Measurements from ENCODE around the gene PLCL1.
"Not testable (repeated sequence)": the region's sequence is repeated elsewhere in the genome, so short reads cannot be mapped to it uniquely, and the experiment has no call there.

PLCL1 gene

DNA sequence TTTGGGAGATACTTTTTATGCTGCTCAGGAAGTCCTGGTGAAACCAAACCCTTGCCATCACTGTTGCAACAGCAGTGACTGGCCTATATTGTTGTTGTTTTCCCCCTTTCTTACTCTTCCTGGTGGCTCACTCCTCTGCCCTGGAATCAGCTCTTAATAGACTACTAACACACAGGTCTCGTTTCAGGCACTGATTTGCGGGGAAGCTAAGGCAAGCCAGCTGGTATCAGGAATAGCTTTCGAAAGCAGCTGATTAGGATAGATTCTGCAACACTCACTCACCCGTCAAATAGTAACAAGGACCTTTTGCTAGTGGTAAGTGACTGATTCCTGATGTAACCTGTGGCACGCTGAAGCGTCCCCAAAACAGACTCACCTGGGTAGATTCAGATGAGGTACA is 360.4 kb downstream of the PLCL1 start:
- no peak for DNase-seq
- in situ Hi-C loops (cut with MboI; ENCODE audit: low pct_unique_long_range_greater_than_20kb, low sequenced_read_pairs): no loop called here

- in situ Hi-C loops (cut with MboI; ENCODE audit: low pct_unique_long_range_greater_than_20kb, low sequenced_read_pairs): no loop called here
- DNase-seq: no peak
Measured at GRCh38 chr2:198165289-198165688, 360.9 kb downstream of the PLCL1 start.

DNA sequence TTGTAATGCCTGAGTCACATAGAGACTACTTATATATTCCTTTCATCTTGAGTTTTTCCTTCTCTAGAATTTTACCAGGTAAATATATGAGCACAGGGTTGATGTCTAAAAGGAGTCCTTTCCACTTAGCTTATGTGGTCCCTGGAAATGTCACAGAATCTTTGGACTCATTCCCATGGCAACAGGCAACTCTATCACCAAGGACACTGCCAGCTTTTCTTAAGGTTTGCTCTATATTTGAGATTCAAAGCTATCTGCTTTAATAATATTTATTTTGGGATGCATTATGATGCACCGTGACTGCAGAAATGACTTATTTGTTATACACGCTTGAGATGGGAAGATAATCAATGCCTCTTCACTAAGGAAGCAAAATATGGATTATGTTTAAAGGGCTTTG is 363.0 kb downstream of the PLCL1 start:
- no peak for DNase-seq
- in situ Hi-C loops (cut with MboI; ENCODE audit: low pct_unique_long_range_greater_than_20kb, low sequenced_read_pairs): no loop called here

DNA sequence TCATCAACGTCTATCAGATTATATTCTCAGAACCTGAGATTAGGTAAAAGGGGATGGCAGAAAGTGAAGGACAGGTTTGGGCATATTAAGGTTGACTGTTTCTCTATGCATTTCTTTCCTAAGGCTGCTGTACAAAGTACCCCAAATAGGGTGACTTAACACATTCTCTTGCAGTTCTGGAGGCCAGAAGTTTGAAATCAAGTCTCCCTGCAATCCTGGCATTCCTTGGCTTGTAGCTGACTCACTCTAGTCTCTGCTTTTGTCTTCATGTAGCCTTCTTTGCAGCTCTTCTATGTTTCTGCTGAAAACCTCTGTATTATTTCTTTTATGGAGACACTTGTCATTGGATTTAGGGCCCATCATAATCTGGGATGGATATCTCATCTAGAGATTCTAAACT is 364.3 kb downstream of the PLCL1 start:
- in situ Hi-C loops (cut with MboI; ENCODE audit: low pct_unique_long_range_greater_than_20kb, low sequenced_read_pairs): no loop called here
- DNase-seq: no peak

GRCh38 chr2:198173242-198173641 is 368.8 kb downstream of the PLCL1 start:
- no peak for DNase-seq
- in situ Hi-C loops (cut with MboI; ENCODE audit: low pct_unique_long_range_greater_than_20kb, low sequenced_read_pairs): no loop called here

GRCh38 chr2:198173864-198174263 is 369.5 kb downstream of the PLCL1 start:
- in situ Hi-C loops (cut with MboI; ENCODE audit: low pct_unique_long_range_greater_than_20kb, low sequenced_read_pairs): no loop called here
- no peak for DNase-seq

DNA sequence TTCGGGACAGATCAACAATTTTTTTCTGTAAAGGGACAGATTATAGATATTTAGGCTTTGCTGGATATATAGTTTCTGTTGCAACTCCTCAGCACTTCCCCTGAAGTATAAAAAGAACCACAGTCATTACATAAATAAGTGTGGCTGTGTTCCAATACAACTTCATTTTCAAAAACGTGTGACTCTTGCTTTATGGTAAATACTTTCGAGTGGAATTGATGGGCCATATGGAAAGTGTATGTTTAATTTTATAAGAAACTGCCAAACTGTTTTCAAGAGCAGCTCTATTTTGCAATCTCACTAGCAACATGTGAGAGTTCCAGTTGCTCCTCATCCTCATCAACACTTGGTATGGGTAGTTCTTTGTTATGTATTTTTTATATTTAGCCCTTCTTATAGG is 370.9 kb downstream of the PLCL1 start:
- no peak for DNase-seq
- in situ Hi-C loops (cut with MboI; ENCODE audit: low pct_unique_long_range_greater_than_20kb, low sequenced_read_pairs): no loop called here

DNA sequence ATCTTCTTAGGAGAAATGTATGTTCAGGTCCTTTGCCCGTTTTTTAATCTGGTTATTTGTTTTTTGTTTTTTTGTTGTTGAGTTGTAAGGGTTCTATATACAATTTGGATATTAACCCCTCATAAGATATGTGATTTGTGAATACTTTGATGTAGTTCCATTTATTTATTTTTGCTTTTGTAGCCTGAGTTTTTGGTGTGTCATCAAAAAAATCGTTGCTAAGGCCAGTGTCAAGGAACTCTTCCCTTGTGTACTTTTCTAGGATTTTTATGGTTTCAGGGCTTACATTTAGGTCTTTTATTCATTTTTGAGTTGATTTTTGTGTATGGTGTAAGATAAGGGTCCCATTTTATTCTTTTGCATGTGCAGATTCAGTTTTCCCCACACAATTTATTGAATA is 372.6 kb downstream of the PLCL1 start:
- in situ Hi-C loops (cut with MboI; ENCODE audit: low pct_unique_long_range_greater_than_20kb, low sequenced_read_pairs): no loop called here
- DNase-seq: no peak

- in situ Hi-C loops (cut with MboI; ENCODE audit: low pct_unique_long_range_greater_than_20kb, low sequenced_read_pairs): no loop called here
- DNase-seq: no peak
Measured at GRCh38 chr2:198178766-198179165, 374.4 kb downstream of the PLCL1 start.

DNA sequence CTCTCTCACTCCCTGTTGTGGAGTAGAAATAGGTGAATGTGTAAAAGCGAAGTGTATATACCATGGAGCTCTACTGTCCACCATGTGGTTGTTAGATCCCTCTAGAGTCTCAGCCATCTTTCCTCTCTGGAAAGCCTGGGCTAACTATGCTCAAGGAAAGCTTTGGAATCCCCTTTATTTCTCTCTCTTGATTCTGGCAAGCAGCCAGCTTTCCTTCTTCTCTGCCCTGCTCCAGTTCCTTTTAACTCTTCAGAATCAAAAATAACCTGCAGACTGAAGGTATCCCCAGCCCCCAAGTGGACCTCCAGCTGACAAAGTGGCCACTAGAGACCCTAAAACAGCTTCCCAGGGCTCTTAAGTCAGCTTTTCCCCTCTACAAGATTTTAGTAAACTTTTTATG is 381.9 kb downstream of the PLCL1 start:
- in situ Hi-C loops (cut with MboI; ENCODE audit: low pct_unique_long_range_greater_than_20kb, low sequenced_read_pairs): no loop called here
- no peak for DNase-seq

DNA sequence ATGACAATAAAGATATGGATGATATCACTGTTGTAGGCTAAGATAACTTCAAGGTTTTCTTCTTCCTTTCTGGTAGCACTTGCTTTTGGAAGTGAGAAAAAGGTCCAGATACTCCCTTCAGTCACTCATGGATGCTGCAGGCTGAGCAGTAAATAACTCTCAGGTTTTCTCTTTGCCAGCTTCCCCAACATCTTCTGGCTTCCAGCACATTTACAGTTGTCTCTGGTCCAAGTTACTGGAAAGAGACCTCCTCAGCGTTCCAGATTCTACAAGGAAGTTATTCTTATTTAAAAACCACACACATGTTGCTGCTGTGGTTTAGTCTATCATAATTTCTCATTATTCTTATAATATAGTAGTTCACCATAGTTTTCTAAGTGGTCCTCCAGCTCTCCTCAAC is 383.4 kb downstream of the PLCL1 start:
- in situ Hi-C loops (cut with MboI; ENCODE audit: low pct_unique_long_range_greater_than_20kb, low sequenced_read_pairs): no loop called here
- no peak for DNase-seq

GRCh38 chr2:198188982-198189381 is 384.6 kb downstream of the PLCL1 start:
- no peak for DNase-seq
- in situ Hi-C loops (cut with MboI; ENCODE audit: low pct_unique_long_range_greater_than_20kb, low sequenced_read_pairs): no loop called here

DNA sequence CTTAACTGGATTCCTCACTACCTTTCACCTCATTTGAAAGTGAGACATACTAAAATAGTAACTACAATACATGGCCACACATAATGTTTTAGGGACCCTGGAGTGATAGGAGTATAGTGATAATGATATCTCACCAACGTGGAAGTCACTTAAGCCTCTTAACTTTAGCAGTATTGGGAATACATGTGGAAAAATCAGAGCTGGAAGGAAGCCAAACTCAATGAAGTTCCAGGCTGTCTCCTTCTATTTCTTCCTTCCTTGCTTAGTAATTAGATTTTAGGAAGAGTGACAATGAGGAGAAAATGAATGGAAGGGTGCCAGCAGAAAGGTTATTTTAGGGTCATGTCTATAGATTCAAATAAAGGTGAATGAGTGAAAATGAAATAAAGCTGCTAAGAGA is 387.3 kb downstream of the PLCL1 start:
- in situ Hi-C loops (cut with MboI; ENCODE audit: low pct_unique_long_range_greater_than_20kb, low sequenced_read_pairs): no loop called here
- no peak for DNase-seq

GRCh38 chr2:198196556-198196955 is 392.2 kb downstream of the PLCL1 start:
- DNase-seq; in situ Hi-C loops (cut with MboI; ENCODE audit: low pct_unique_long_range_greater_than_20kb, low sequenced_read_pairs): not testable (repeated sequence)
